ENCODE data around the gene ATXN7L2. TPM values are rescaled to one million over a fixed set of nuclear protein-coding genes. Genes with fewer than 3 reads are reported as not detected.

ATXN7L2 gene
- total RNA-seq, 1 donor from 2014 or later = 3.2 TPM

GRCh38 chr1:109476825-109477224, 6.9 kb upstream of the ATXN7L2 start:
- no peaks in the 10 kb centered on the region for H3K4me1 Mint-ChIP-seq (ENCODE audit: unreplicated experiment)
- no peak overlapping the region for H3K27ac Mint-ChIP-seq (ENCODE audit: unreplicated experiment)
- peaks cover 9% of the 10 kb centered on the region for H3K36me3 Mint-ChIP-seq (ENCODE audit: low read depth, unreplicated experiment)
- no peak for DNase-seq (ENCODE audit: low spot score)
- no peak for TF ChIP-seq CTCF (IDR thresholded peaks at IDR 0.05; ENCODE audit: unreplicated experiment)
- H3K4me3 Mint-ChIP-seq (ENCODE audit: unreplicated experiment) = no peak overlapping the region
- H3K27me3 Mint-ChIP-seq (ENCODE audit: unreplicated experiment) = no peaks in the 10 kb centered on the region
- H3K9me3 Mint-ChIP-seq (ENCODE audit: unreplicated experiment) = no peaks in the 10 kb centered on the region

- no peak for DNase-seq (ENCODE audit: low spot score)
Observed at GRCh38 chr1:109477821-109478220, 5.9 kb upstream of the ATXN7L2 start.

GRCh38 chr1:109478806-109479205, 4.9 kb upstream of the ATXN7L2 start:
- no peak for TF ChIP-seq CTCF (IDR thresholded peaks at IDR 0.05; ENCODE audit: unreplicated experiment)

More at GRCh38 chr1:109477821-109478220, 5.9 kb upstream of the ATXN7L2 start:
- Mint-ChIP-seq H3K4me1 (ENCODE audit: unreplicated experiment) (no peaks in the 10 kb centered on the region), H3K27me3 (ENCODE audit: unreplicated experiment) (peaks cover under 1% of the 10 kb centered on the region), H3K36me3 (ENCODE audit: low read depth, unreplicated experiment) (peaks cover 9% of the 10 kb centered on the region), H3K9me3 (ENCODE audit: unreplicated experiment) (no peaks in the 10 kb centered on the region), H3K27ac (ENCODE audit: unreplicated experiment) (no peak overlapping the region), H3K4me3 (ENCODE audit: unreplicated experiment) (no peak overlapping the region)
- TF ChIP-seq CTCF (IDR thresholded peaks at IDR 0.05; ENCODE audit: unreplicated experiment) = no peak

GRCh38 chr1:109479311-109479710, 4.4 kb upstream of the ATXN7L2 start:
- DNase-seq (ENCODE audit: low spot score) = no peak
- H3K27me3 Mint-ChIP-seq (ENCODE audit: unreplicated experiment) = peaks cover 8% of the 10 kb centered on the region
- no peak for TF ChIP-seq CTCF (IDR thresholded peaks at IDR 0.05; ENCODE audit: unreplicated experiment)
- H3K4me1 Mint-ChIP-seq (ENCODE audit: unreplicated experiment) = peaks cover 3% of the 10 kb centered on the region
- H3K36me3 Mint-ChIP-seq (ENCODE audit: low read depth, unreplicated experiment) = peaks cover 9% of the 10 kb centered on the region
- H3K4me3 Mint-ChIP-seq (ENCODE audit: unreplicated experiment) = no peak overlapping the region
- no peak overlapping the region for H3K27ac Mint-ChIP-seq (ENCODE audit: unreplicated experiment)
- H3K9me3 Mint-ChIP-seq (ENCODE audit: unreplicated experiment) = no peaks in the 10 kb centered on the region

More at GRCh38 chr1:109478806-109479205, 4.9 kb upstream of the ATXN7L2 start:
- H3K4me3 Mint-ChIP-seq (ENCODE audit: unreplicated experiment) = no peak overlapping the region
- H3K36me3 Mint-ChIP-seq (ENCODE audit: low read depth, unreplicated experiment) = peaks cover 9% of the 10 kb centered on the region
- DNase-seq (ENCODE audit: low spot score) = no peak
- no peaks in the 10 kb centered on the region for H3K4me1 Mint-ChIP-seq (ENCODE audit: unreplicated experiment)
- peaks cover 6% of the 10 kb centered on the region for H3K27me3 Mint-ChIP-seq (ENCODE audit: unreplicated experiment)
- no peak overlapping the region for H3K27ac Mint-ChIP-seq (ENCODE audit: unreplicated experiment)
- no peaks in the 10 kb centered on the region for H3K9me3 Mint-ChIP-seq (ENCODE audit: unreplicated experiment)

GRCh38 chr1:109479901-109480300, 3.8 kb upstream of the ATXN7L2 start:
- DNase-seq (ENCODE audit: low spot score) = no peak
- peak overlapping the region; percentile 52 for H3K27ac Mint-ChIP-seq (ENCODE audit: unreplicated experiment)
- peaks cover 9% of the 10 kb centered on the region for H3K36me3 Mint-ChIP-seq (ENCODE audit: low read depth, unreplicated experiment)
- H3K9me3 Mint-ChIP-seq (ENCODE audit: unreplicated experiment) = no peaks in the 10 kb centered on the region
- no peak for TF ChIP-seq CTCF (IDR thresholded peaks at IDR 0.05; ENCODE audit: unreplicated experiment)
- no peak overlapping the region for H3K4me3 Mint-ChIP-seq (ENCODE audit: unreplicated experiment)
- H3K27me3 Mint-ChIP-seq (ENCODE audit: unreplicated experiment) = peaks cover 13% of the 10 kb centered on the region
- H3K4me1 Mint-ChIP-seq (ENCODE audit: unreplicated experiment) = peaks cover 7% of the 10 kb centered on the region
